Vagina (tissue), 2 donors: ENCODE data around the gene GNAO1. TPM values are rescaled to one million over a fixed set of nuclear protein-coding genes. Genes with fewer than 3 reads are reported as not detected.
"Not testable (repeated sequence)": the region's sequence is repeated elsewhere in the genome, so short reads cannot be mapped to it uniquely, and the experiment has no call there.

Source experiments
- DNase-seq, 2 donors: peaks; one replicate each; pipeline ENCODE4 v3.0.0-alpha.2; 2017; ENCODE audit errors: extremely low spot score in 2 of 2
- H3K27ac ChIP-seq: fragments of 200-600 bp; sonication (generic); one replicate; pipeline ENCODE4 v1.5.1; 2019
- H3K27me3 ChIP-seq: fragments of 200-600 bp; sonication (generic); one replicate; pipeline ENCODE4 v1.5.1; 2019
- H3K36me3 ChIP-seq, 2 donors: fragments of 200-600 bp; sonication (generic); one replicate each; pipeline ENCODE4 v1.5.1; 2017 to 2019
- H3K4me1 ChIP-seq: fragments of 200-600 bp; sonication (generic); one replicate; pipeline ENCODE4 v1.5.1; 2019
- H3K4me3 ChIP-seq, 2 donors: fragments of 200-600 bp; sonication (generic); 1 replicate in 1 of 2; 2 replicates in 1 of 2; pipeline ENCODE4 v1.5.1; 2016 to 2019
- H3K9me3 ChIP-seq: fragments of 200-600 bp; sonication (generic); one replicate; pipeline ENCODE4 v1.5.1; 2019
- POLR2A ChIP-seq, 2 donors: fragments of 450-650 bp; IDR thresholded peaks; one replicate each; pipeline ENCODE4 v1.6.1; 2017; ENCODE audit warnings: antibody characterized with exemption in 2 of 2, mild to moderate bottlenecking in 2 of 2, moderate library complexity in 2 of 2
- POLR2AphosphoS5 ChIP-seq, 2 donors: sonication (generic); formaldehyde crosslinking; IDR thresholded peaks; one replicate each; pipeline ENCODE4 v1.9.0; 2017; ENCODE audit warnings: antibody characterized with exemption in 2 of 2, mild to moderate bottlenecking in 2 of 2, low read depth in 1 of 2; ENCODE audit not compliant: insufficient read depth in 1 of 2
- intact Hi-C: fragments of 100-400 bp; cut with DNase I; formaldehyde crosslinking; loops from one replicate; pipeline ENCODE4 v1.15.1; 2023
- total RNA-seq: library from RNA; depleted of rRNA; stranded (reverse); fragments of >200 nt; gene quantifications from one replicate; pipeline ENCODE4 v1.2.3, GENCODE V29; 2016
- TF ChIP-seq, protein P1 (sequence below), 3 experiments: fragments of 450-650 bp in 2 of 3; fragments of 200-600 bp in 1 of 3; sonication (generic) in 1 of 3; IDR thresholded peaks; one replicate each; pipeline ENCODE4 v1.5.1; 2017 to 2019; ENCODE audit warnings: antibody characterized with exemption in 3 of 3, mild to moderate bottlenecking in 2 of 3, moderate library complexity in 2 of 3

Gene GNAO1
- total RNA-seq, 1 donor from 2014 or later, result 16.2 TPM

DNA sequence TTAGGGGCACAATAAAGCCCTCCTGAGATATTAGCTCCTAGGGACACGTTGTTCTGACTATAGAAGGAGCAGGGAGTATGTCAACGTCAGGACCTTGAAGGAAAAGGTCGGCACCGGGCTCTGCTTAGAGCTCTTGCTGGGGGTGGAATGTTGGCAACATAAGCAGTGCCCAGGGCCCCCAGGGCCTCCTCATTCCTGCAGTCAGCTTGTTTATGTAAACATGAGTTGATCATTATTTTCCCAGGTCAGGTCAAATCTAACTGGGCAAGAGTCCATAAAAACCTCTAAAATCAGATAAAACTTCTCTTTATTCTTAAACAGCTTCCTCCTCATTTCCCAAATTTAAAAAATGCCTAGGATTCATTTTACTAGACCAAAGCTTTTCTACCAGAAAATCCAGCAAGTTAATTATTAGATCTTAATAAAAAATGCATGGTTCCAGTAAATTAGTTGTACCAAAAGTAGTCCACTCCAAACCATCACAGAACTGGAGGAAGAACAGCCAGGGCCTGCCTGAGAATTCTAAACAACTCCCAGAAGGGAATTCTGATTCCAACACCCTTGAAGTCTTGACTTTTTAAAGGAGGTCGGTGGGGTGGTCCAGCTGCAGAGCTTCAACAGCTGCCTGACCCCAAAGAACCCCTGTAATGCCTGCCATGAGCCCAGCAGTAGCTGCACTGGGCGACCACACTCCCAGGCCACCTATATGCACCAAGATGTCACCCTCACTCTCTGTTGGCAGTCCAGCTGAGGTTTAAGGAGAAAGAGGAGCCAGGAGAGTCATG is 179.8 kb downstream of the GNAO1 start:
- TF ChIP-seq, protein P1, sequence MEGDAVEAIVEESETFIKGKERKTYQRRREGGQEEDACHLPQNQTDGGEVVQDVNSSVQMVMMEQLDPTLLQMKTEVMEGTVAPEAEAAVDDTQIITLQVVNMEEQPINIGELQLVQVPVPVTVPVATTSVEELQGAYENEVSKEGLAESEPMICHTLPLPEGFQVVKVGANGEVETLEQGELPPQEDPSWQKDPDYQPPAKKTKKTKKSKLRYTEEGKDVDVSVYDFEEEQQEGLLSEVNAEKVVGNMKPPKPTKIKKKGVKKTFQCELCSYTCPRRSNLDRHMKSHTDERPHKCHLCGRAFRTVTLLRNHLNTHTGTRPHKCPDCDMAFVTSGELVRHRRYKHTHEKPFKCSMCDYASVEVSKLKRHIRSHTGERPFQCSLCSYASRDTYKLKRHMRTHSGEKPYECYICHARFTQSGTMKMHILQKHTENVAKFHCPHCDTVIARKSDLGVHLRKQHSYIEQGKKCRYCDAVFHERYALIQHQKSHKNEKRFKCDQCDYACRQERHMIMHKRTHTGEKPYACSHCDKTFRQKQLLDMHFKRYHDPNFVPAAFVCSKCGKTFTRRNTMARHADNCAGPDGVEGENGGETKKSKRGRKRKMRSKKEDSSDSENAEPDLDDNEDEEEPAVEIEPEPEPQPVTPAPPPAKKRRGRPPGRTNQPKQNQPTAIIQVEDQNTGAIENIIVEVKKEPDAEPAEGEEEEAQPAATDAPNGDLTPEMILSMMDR (IDR thresholded peaks at IDR 0.05), result no peak
- TF ChIP-seq POLR2A (IDR thresholded peaks at IDR 0.05) (no peak), POLR2AphosphoS5 (IDR thresholded peaks at IDR 0.05; ENCODE audit: insufficient read depth in 1 of 2, low read depth in 1 of 2) (no peak)
- intact Hi-C loops, result no loop called here
- Histone ChIP-seq H3K27ac (no peak overlapping the region), H3K4me3 (no peak overlapping the region), H3K27me3 (no peaks in the 10 kb centered on the region), H3K9me3 (no peaks in the 10 kb centered on the region), H3K4me1 (peaks cover 36% of the 10 kb centered on the region), H3K36me3 (peaks cover 0 to 29% of the 10 kb centered on the region in 2 donors)
- no peak for DNase-seq

GRCh38 chr16:56371660-56371937 is 180.3 kb downstream of the GNAO1 start:
- no peak for DNase-seq
- Histone ChIP-seq H3K36me3 (peaks cover 0 to 28% of the 10 kb centered on the region in 2 donors), H3K27ac (no peak overlapping the region), H3K4me3 (no peak overlapping the region), H3K27me3 (no peaks in the 10 kb centered on the region), H3K9me3 (no peaks in the 10 kb centered on the region), H3K4me1 (peaks cover 36% of the 10 kb centered on the region)
- no peak for TF ChIP-seq POLR2AphosphoS5 (IDR thresholded peaks at IDR 0.05; ENCODE audit: insufficient read depth in 1 of 2, low read depth in 1 of 2)
- TF ChIP-seq, protein P1 (IDR thresholded peaks at IDR 0.05), result no peak
- intact Hi-C loops, result no loop called here

- intact Hi-C loops, result no loop called here
- Histone ChIP-seq H3K4me3 (no peak overlapping the region), H3K27ac (no peak overlapping the region), H3K4me1 (peaks cover 36% of the 10 kb centered on the region), H3K27me3 (no peaks in the 10 kb centered on the region), H3K36me3 (peaks cover 0 to 22% of the 10 kb centered on the region in 2 donors), H3K9me3 (no peaks in the 10 kb centered on the region)
- DNase-seq, result no peak
- TF ChIP-seq, protein P1 (IDR thresholded peaks at IDR 0.05), result no peak
- no peak for TF ChIP-seq POLR2AphosphoS5 (IDR thresholded peaks at IDR 0.05; ENCODE audit: insufficient read depth in 1 of 2, low read depth in 1 of 2)
These were observed 180.8 kb downstream of the GNAO1 start for GRCh38 chr16:56372013-56372634.

DNA sequence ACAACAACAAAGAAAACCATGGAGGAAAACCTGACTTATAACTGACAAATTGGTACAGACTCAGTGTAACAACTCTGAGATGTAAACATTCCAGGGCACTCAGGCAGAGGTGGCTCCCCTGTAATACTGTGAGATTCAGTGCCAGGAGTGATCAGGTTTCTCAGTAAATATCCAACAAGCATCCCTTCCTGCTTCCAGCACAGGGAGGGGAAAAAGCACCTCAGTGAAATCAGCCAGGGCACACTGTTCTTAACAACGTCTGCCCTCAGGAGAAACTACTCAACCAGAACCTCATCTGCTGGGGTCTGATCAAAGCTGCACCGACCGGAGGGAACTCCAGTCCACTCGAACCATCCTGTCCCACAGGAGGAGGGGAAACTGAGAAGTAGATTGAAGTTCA is 181.7 kb downstream of the GNAO1 start:
- intact Hi-C loops, result no loop called here
- no peak for TF ChIP-seq POLR2AphosphoS5 (IDR thresholded peaks at IDR 0.05; ENCODE audit: insufficient read depth in 1 of 2, low read depth in 1 of 2)
- TF ChIP-seq, protein P1 (IDR thresholded peaks at IDR 0.05), result no peak
- TF ChIP-seq POLR2A (IDR thresholded peaks at IDR 0.05), result no peak
- no peak for DNase-seq
- peaks cover 0 to 18% of the 10 kb centered on the region in 2 donors for H3K36me3 ChIP-seq
- H3K27me3 ChIP-seq, result no peaks in the 10 kb centered on the region
- H3K4me3 ChIP-seq, result no peak overlapping the region
- no peak overlapping the region for H3K27ac ChIP-seq
- peaks cover 36% of the 10 kb centered on the region for H3K4me1 ChIP-seq
- no peaks in the 10 kb centered on the region for H3K9me3 ChIP-seq

GRCh38 chr16:56375792-56376191 is 184.5 kb downstream of the GNAO1 start:
- peaks cover 0 to 31% of the 10 kb centered on the region in 2 donors for H3K36me3 ChIP-seq
- intact Hi-C loops, H3K4me3 ChIP-seq, H3K27ac ChIP-seq, H3K27me3 ChIP-seq, H3K9me3 ChIP-seq: not testable (repeated sequence)
- H3K4me1 ChIP-seq, result peaks cover 29% of the 10 kb centered on the region
- DNase-seq, result peak in 1 of 2 donors; percentile 11

DNA sequence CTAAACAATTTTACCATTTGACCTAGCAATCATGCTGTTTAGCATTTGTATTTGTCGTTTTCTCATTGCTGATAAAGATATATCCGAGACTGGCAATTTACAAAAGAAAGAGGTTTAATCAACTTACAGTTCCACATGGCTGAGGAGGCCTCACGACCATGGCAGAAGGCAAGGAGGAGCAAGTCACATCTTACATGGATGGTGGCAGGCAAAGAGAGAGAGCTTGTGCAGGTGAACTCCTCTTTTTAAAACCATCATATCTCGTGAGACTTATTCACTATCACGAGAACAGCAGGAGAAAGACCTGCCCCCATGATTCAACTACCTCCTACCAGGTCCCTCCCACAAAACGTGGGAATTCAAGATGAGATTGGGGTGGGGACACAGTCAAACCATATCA is 187.8 kb downstream of the GNAO1 start:
- H3K4me1 ChIP-seq, H3K27ac ChIP-seq, H3K9me3 ChIP-seq, H3K4me3 ChIP-seq, H3K27me3 ChIP-seq, intact Hi-C loops: not testable (repeated sequence)
- peaks cover 0 to 55% of the 10 kb centered on the region in 2 donors for H3K36me3 ChIP-seq
- DNase-seq, result peak in 1 of 2 donors; percentile 32

DNA sequence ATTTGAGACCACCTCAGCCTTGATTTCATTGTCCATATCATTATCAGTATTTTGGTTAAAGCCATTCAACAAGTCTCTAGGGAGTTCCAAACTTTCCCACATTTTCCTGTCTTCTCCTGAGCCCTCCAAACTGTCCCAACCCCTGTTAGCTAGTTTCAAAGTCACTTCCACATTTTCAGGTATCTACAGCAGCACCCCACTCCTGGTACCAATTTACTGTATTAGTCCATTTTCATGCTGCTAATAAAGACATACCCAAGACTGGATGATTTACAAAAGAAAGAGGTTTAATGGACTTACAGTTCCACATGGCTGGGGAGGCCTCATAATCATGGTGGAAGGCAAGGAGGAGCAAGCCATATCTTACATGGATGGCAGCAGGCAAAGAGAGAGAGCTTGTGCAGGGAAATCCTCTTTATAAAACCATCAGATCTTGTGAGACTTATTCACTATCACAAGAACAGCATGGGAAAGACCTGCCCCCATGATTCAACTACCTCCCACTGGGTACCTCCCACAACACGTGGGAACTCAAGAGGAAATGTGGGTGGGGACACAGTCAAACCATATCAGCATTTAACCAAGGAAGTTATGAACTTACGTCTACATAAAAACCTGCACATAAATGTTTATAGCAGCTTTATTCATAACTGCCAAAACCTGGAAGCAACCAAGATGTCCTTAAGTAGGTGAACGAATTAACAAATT is 189.6 kb downstream of the GNAO1 start:
- peaks cover 0 to 74% of the 10 kb centered on the region in 2 donors for H3K36me3 ChIP-seq

More for the DNA sequence above, 189.6 kb downstream of the GNAO1 start:
- H3K9me3 ChIP-seq, intact Hi-C loops, H3K27me3 ChIP-seq, DNase-seq, H3K4me3 ChIP-seq, H3K4me1 ChIP-seq, H3K27ac ChIP-seq: not testable (repeated sequence)
